Measurements from ENCODE around the gene TPST1.

DNA sequence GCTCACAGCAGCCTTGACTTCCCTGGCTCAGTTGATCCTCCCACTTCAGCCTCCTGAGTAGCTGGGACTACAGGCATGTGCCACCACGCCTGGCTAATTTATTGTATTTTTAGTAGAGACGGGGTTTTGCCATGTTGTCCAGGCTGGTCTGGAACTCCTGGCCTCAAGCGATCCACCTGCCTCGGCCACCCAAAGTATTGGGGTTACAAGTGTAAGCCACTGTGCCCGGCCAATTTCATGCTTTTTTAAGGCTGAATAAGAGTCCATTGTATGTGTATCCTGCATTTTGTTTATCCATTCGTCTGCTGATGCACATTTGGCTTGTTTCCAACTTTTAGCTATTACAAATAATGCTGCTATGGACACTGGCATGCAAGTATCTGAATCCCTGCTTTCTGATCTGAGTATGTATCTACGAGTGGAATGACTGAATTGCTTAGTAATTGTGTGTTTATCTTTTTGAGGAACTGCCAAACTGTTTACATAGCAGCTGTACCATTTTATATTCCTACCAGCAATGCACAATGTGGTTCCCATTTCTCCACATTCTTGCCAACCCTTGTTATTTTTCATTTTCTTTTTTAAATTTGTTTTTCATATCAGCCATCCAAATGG is 37.3 kb upstream of the TPST1 start:
- TF ChIP-seq, protein P1, sequence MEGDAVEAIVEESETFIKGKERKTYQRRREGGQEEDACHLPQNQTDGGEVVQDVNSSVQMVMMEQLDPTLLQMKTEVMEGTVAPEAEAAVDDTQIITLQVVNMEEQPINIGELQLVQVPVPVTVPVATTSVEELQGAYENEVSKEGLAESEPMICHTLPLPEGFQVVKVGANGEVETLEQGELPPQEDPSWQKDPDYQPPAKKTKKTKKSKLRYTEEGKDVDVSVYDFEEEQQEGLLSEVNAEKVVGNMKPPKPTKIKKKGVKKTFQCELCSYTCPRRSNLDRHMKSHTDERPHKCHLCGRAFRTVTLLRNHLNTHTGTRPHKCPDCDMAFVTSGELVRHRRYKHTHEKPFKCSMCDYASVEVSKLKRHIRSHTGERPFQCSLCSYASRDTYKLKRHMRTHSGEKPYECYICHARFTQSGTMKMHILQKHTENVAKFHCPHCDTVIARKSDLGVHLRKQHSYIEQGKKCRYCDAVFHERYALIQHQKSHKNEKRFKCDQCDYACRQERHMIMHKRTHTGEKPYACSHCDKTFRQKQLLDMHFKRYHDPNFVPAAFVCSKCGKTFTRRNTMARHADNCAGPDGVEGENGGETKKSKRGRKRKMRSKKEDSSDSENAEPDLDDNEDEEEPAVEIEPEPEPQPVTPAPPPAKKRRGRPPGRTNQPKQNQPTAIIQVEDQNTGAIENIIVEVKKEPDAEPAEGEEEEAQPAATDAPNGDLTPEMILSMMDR (IDR thresholded peaks at IDR 0.05), result no peak
- TF ChIP-seq POLR2A (IDR thresholded peaks at IDR 0.05) (no peak), EP300 (IDR thresholded peaks at IDR 0.05; ENCODE audit: low read depth) (no peak), POLR2AphosphoS5 (IDR thresholded peaks at IDR 0.05) (no peak)
